Stimulated activated CD4-positive, alpha-beta T cell treated with anti-CD3 and anti-CD28 coated beads, Interleukin-4, amount 100 ng/mL, for 24 hours (primary cell): ENCODE measurements around the gene TMEM98.
"Not testable (repeated sequence)": the region's sequence is repeated elsewhere in the genome, so short reads cannot be mapped to it uniquely, and the experiment has no call there.

ENCODE experiments used
- DNase-seq: peaks from one replicate; pipeline ENCODE4 v3.0.0-alpha.2; 2020

Gene TMEM98

DNA sequence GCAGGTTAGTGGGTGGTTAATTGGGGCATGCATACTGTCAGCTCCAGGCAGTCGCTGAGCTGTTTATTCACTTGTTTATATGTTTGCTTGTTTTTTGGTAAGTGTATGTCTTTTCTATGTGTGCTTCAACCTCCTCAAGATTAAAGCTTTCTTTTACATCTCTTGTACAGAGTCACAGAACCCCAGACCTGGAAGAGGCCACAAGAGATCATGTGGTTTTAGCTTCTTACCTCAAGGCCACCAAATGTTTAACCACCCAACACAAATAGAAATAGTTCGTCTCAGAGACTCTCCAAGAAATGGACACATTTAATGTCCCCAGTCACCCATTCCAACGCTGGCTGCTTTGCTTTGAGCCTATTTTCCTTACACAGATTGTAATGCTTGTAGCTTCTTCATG, 11.8 kb upstream of the TMEM98 start:
- DNase-seq = no peak

DNA sequence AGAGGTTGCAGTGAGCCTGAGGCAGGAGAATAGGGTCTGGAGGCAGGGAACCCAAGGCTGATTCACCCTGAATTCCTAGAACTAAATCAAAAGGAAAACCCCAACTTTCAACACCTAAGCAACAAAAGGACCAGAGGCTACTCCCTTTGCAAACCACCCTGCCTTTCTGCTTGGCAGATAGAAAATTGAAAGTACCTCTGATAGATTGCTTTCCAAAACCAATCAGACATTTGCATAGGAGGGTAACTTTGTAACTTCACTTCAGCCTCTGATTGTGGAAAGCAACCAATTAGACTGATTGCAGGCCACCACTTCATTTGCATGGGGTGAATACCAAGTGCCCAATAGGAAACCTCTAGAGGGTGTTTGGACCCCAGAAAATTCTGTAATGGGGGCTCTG, 10.9 kb upstream of the TMEM98 start:
- no peak for DNase-seq

DNA sequence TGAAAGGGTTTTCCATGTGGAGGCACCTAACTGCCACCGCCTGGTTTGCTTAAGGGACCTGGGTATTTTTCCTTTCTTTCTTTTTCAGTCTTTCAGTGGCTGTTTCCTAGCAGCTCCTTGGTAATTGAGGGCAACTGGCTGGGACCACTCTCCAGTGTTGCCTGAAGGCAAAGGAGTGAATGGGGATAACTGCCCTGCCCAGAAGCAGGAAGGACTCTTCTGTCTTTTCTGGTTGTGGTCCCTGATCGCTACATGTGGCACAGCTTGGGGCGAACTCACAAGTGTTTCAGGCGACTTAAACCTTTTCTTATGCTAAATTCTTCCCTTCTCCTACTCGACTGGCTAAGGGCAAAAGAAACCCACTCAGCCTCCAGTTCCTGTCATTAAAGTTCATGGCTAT, 10.1 kb upstream of the TMEM98 start:
- DNase-seq = no peak

DNA sequence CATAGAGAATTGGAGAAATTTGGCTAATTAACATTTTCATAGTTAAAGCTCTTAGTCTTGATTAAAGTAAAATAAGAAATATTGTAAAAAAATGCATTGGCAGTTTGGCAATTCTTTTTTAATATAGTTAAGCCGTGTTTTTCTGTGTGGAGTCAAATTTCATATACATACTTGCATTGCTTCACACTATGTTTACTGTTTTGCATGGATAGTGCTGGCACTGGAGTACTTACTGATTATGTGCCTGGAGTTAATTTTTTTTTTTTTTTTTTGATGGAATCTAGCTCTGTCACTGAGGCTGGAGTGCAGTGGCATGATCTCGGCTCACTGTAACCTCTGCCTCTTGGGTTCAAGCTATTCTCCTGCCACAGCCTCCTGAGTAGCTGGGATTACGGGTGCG, 8.1 kb upstream of the TMEM98 start:
- DNase-seq = not testable (repeated sequence)

DNA sequence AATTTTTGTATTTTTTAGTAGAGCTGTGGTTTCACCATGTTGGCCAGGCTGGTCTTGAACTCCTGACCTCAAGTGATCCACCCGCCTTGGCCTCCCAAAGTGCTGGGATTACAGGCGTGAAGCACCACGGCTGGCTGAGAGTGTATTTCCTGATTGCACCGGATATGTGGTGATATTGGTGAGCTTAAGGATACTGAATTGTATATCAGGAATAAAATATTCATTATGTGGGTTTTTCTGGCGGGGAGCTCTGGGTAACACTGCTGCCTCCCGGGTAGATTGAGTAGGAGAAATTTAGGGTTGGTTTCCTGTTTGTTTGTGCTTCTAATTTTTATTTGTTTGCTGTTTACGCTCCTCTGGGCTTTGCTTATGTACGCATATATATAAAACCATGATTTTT, 7.7 kb upstream of the TMEM98 start:
- no peak for DNase-seq

DNA sequence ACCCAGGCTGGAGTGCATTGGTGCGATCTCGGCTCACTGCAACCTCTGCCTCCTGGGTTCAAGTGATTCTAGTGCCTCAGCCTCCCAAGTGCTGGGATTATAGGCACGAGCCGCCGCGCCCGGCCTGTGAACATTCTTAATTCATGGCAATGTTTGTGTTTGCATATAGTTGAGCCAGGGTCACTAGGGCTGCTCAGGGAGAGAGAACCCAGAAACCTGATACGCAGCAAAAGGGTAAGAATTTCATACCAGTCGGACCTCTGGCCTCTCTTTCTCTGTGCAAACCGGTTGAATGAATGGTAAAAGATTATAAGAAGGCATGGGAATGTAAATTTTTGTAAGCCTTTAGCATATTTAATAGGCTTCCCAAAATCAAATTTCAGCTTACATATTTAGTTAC, 6.9 kb upstream of the TMEM98 start:
- no peak for DNase-seq

DNA sequence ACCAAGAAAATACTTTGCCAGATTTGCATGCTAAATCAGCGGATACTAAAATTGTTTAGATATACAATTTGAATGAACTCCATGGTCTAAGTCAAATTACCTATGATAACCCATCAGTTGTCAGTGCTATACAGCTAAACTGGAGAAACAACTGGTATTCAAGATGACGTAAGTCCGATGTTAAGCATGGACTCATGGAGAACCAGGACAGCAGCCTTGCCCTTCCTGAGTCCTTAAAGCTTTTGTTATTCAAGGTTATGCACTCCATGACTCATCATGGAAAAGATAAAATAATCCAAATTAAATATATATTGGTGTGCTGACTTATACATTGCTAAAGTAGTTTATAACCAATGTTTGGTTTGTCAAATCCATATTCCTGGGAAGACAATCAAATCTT, 4.0 kb upstream of the TMEM98 start:
- DNase-seq = not testable (repeated sequence)

DNA sequence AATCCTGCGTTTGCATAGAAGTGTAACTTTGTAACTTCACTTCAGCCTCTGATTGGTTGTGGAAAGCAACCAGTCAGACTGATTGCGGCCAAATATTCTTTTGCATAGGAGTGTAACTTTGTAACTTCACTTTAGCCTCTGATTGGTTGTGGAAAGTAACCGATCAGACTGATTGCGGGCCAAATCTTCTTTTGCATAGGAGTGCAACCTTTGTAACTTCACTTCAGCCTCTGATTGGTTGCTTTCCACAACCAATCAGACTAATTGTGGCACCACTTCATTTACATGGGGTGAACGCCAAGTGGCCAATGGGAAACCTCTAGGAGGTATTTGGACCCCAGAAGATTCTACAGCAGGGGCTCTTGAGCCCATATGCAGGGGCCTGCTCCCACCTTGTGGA, 1.8 kb upstream of the TMEM98 start:
- DNase-seq = no peak

DNA sequence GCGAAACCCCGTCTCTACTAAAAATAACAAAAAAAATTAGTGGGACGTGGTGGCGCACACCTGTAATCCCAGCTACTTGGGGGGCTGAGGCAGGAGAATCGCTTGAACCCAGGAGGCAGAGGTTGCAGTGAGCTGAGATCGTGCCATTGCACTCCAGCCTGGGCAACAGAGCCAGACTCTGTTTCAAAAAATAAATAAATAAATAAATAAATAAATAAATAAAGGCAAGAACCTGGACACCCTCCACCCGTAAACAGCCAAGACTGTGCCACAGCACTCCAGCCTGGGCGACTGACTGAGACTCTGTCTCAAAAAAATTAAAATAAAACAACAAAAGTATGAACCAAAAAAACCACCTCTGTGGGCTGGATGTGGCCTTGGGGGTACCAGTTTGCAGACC, 1.2 kb upstream of the TMEM98 start:
- not testable (repeated sequence) for DNase-seq

DNA sequence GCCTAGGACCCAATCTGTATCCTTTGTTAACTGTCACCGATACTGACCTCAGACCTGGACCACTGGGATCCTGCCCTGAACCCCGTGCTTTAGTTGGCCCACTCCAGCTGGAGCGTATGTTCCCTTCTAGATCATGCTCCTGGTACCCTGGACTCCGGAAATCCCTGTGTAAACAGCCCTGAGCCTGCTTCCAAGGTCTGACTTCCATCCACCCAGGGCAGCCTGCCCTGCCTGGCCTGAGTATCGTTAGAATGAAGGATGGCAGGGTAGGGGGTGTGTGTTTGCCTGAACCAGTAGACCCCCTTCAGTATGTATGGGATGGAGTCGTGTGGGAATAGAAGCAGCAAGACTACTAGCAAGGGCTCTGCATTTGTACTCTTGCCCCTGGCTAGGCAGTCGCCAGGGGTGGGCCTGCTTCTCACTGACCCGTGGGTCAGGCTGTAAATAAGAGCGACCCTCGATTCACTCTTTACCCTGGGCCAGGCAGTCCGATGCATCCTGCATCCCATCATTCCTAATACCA, 691 bp upstream of the TMEM98 start:
- DNase-seq = no peak

DNA sequence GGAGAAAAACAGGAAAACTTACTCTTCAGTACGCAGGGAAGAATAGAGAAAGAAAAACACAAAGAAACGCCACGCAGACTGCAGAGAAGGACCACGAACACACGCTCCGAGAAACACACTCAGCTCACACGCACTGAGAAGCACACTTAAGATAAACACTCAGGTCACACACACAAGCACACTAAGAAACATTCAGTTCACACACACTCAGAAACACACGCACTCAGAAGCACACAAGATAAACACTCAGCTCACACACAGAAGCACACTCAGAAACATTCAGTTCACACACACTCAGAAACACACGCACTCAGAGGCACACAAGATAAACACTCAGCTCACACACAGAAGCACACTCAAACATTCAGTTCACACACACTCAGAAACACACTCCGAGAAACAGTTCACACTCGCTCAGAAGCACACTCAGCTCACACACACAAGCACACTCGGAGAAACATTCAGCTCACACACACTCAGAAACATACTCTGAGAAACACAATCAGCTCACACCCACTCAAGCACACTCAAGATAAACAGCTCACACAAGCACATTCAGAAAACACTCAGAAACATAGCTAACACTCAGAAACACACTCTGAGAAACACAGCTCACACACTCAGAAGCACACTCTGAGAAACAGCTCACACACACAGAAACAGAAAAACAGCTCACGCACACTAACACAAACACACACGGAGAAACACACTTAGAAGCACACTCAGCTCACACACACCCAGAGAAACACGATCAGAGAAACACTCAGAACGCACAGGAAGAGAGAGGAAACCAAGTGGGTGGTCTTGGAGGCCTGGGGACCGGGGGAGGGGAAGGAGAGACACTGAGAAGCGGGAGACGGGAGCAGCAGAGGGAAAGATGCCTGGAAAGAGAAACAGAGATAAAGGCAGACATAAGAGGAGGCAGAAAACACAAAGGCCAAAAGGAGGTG, 908 bp downstream of the TMEM98 start:
- DNase-seq = no peak

DNA sequence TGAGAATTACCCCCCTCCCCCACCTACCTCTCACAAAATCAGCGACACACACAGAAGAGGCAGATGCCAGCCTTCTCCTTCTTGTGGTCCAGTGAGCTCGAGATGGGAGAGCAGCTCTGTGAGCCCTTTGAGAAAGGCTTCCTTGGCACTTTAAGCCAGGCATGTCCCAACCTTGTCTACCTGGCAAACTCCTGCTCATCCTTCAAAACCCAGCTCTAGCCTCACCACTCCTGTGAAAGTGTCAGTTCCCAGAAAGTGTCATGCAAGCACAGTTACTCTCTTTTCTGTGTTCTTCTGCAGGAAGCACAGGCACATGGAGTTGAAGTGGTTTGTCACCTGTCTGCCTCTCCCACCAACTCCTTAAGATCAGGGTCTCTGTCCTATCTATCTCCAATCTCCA, 1.6 kb downstream of the TMEM98 start:
- DNase-seq = no peak

DNA sequence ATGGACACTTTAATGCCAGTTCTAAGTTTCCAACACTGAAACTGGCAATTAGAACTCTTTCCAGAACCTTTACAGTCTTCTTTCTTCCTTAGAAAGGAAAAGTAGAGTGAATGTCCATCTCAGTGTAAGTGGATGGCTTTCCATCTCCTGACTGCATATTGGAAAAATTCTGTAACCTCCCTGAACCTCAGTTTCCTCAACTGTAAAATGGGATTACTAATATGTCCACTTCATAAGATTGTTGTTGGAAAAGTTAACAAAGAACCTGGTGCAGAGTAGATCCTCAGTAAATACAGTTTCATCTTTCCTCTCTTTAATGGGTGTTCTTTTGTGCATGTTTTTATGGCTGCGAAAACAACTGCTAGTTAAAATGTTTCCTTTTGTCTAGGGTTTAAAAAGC, 2.6 kb downstream of the TMEM98 start:
- DNase-seq = no peak

DNA sequence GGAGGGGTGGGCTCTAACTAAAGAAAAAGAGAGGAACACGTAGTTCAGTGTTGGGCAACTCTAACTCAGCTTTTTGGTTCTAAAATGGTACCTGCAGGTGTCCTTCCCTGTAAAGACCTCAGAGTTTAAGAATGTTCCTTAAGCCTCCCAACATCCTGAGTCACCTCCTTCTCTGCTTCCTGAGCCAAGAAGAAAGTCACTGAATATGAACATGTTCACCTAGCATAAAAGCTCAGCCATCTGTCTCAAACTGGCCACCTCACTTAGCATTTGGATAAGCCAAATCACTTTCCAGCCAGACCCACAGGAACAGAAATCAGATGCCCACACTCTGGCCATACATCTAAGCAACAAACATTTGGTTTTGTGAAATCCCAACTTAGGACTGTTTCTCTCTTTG, 3.7 kb downstream of the TMEM98 start:
- DNase-seq = no peak

DNA sequence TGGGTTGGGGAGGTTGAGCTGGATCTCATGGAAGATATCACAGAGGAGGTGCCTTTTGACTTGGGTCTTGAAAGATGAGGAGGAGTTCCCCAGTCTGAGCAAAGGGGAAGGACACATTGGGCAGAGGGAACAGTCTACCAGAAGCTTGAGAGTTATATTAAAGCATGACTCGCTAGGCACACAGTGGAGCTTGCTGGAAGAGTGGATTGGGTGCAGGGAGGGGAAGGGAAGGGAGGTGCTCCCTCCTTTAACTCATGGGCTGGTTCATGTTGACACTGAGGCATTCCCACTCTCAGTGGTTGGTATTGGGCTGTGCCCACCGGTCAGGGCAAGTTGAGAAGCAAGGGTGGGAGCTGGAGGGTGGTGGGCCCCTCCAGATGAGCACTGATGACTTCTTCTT, 5.9 kb downstream of the TMEM98 start:
- no peak for DNase-seq

DNA sequence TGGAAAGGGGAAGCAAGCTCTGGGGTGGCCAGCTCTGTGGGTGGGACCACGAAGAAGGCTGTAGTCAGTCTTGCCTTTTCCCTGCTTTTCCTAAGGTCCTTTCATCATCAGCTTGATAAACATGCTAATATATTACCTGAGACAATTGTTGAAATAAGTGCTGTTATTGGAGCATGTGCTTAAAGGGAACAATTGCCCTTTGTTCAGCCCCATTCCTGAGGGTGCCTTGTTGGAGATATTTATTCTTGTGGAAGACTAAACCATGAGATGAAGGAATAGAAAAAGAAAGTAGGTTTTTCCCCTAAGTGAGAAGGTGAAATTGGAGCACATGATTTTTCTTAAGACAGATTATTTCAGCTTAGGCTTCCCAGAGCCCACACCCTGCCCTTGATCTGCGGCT, 7.8 kb downstream of the TMEM98 start:
- no peak for DNase-seq

DNA sequence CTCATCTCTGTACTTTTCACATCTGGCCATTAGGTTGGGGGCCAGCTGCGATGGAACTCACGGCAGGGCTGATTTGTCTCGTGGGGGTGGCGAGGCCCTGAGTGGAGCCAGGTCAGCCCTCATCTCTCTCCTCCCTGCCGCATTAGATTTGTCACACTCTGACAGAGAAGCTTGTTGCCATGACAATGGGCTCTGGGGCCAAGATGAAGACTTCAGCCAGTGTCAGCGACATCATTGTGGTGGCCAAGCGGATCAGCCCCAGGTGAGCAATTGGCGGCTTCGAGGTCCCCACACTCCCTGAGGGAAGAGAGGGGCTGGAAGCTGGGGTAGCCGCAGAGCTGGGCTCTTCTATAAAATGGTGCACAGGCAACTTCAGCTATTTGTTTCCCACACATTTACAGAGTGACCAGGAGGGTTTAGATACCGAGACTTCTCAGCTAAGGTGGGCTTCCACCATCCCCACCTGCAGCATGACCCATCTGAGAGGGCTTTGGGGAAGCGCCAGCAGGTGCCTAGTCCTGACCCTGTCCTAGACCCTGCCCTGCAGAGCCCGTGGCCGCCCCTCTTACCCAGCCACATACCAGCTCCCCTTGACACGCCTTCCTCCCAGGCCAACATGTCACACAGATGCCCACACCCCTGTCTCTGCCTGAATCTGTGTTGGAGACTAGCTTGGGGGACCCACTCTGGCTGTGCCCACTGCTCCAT, 8.4 kb downstream of the TMEM98 start:
- DNase-seq = no peak

DNA sequence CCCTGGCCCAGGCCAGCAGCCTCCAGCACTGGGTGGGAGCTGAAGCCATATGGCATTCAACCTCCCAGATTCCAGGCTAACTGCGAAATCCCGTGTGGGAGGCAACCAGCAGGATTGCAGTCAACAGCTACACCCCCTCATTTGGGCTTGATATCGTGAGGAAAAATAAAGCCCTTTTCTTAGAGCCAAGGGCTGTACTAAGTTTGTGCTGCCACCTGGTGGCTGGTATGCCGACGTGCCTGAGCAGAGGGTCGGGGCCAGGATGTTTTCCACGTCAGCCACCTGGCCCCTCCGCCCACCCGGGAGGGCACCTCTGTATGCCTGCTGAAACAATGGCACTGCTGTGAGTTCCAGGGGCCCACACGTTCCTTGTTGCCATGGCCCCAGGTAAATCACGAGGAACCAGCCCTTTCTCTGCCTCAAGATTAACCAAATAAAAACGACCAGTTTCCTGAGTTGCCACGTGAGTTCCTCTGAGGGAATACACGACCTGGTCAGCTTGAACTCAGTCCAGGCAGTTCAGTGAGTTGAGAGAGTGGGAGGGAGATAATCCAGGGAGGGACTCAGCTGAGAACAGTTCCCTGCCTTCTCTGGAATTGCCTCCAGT, 9.0 kb downstream of the TMEM98 start:
- DNase-seq = peak; percentile 72

DNA sequence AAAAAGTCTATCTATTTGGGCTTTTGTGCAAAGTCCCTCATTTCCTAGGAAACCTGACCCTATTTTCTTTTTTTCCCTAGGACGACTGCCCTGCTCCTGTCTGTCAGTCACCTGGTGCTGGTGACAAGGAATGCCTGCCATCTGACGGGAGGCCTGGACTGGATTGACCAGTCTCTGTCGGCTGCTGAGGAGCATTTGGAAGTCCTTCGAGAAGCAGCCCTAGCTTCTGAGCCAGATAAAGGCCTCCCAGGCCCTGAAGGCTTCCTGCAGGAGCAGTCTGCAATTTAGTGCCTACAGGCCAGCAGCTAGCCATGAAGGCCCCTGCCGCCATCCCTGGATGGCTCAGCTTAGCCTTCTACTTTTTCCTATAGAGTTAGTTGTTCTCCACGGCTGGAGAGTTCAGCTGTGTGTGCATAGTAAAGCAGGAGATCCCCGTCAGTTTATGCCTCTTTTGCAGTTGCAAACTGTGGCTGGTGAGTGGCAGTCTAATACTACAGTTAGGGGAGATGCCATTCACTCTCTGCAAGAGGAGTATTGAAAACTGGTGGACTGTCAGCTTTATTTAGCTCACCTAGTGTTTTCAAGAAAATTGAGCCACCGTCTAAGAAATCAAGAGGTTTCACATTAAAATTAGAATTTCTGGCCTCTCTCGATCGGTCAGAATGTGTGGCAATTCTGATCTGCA, 12.9 kb downstream of the TMEM98 start:
- no peak for DNase-seq

DNA sequence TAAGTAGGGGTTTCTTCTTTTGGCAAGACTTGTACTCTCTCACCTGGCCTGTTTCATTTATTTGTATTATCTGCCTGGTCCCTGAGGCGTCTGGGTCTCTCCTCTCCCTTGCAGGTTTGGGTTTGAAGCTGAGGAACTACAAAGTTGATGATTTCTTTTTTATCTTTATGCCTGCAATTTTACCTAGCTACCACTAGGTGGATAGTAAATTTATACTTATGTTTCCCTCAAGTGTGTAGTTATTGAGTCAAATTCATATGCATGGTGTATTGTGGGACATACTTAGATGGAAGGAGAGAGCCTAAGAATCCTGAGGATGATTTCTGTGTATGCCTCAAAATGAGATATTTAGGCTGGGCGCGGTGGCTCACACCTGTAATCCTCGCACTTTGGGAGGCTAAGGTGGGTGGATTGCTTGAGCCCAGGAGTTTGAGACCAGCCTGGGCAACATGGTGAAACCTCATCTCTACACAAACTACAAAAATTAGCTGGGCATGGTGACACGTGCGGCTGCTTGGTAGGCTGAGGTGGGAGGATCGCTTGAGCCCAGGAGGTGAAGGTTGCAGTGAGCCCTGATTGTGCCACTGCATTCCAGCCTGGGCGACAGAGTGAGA, 13.6 kb downstream of the TMEM98 start:
- DNase-seq = no peak

DNA sequence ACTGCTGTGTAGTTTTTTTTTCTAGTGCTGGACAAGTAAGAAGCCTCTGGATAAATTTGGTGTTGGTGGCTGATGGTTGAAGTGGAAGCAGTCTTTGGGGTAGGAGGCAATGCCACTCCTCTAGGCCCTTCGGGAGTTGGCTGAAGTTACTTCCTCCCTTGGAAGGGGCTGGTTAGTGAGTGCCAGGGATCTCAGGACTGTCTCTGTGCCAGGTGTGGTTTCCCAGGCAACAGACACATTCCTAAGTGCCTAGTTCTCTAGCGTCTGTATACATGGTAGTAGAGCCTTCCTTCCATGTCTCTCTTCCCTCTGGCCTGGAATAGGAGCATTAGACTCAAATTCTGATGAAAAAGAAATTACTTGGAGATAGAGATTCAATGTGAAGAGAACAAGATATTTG, 15.3 kb downstream of the TMEM98 start:
- no peak for DNase-seq

DNA sequence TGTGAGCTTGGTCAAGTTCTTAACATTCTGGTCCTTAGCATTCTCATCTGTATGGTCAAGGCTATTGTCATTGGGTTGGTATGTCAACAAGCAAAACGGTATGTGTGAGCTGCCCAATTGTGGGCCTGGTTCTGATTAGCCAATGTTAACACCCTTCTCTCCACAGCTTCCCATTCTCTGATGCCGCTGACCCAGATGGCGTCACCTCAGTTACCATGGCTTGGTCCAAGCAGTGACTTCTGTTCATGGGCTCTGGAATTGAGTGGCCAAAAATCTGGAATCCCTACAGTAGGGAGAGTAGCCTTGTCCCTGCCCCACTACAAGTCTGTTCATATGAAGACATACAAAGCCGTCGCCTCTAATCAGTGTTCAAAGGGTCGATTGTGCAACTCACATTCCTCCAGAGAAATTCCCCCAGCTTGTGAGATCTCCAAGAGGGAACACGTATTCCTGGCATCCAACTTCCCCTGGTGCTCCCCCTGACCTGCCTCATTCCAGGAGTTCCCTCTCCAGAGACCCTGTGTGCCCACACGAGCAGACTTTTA, 15.8 kb downstream of the TMEM98 start:
- no peak for DNase-seq
